ENCODE data around the gene SPATA16. TPM values are rescaled to one million over a fixed set of nuclear protein-coding genes. Genes with fewer than 3 reads are reported as not detected.

SPATA16 gene
- total and polyA plus RNA-seq, 2 donors (not counting 1 experiment from before 2014, with no cell fraction given) = not detected

GRCh38 chr3:172911142-172911541 lies 229.9 kb downstream of the SPATA16 start:
- no peaks in the 10 kb centered on the region for H3K27me3 ChIP-seq (replicated peaks in 1 of 4; ENCODE audit: control extremely low read depth in 1 of 4, control insufficient read depth in 3 of 4, insufficient read depth in 4 of 4, low read length in 3 of 4)
- no peak overlapping the region for H2AFZ ChIP-seq (ENCODE audit: insufficient read depth, low read depth, low read length, poor library complexity, severe bottlenecking)
- H3K4me2 ChIP-seq (replicated peaks; ENCODE audit: low read depth, low read length, poor library complexity, severe bottlenecking) = no peak overlapping the region
- DNase-seq (no peak), ATAC-seq (ENCODE audit: low read depth) (no peak)
- ChIA-PET CTCF (no interaction called here), POLR2A (no interaction called here)
- H3K36me3 ChIP-seq (replicated peaks in 1 of 2; ENCODE audit: control extremely low read depth in 1 of 2, control insufficient read depth in 1 of 2, extremely low read depth in 1 of 2, insufficient read depth in 2 of 2, low read length in 1 of 2) = no peaks in the 10 kb centered on the region
- H3K9ac ChIP-seq (ENCODE audit: low read length) = no peak overlapping the region
- peaks cover 3% of the 10 kb centered on the region for H3K27me3 Mint-ChIP-seq
- no peaks in the 10 kb centered on the region for H3K4me1 ChIP-seq (ENCODE audit: control insufficient read depth in 2 of 2, insufficient read depth in 2 of 2, low read length in 2 of 2)
- H4K20me1 ChIP-seq (ENCODE audit: control insufficient read depth, insufficient read depth, low read length, poor library complexity, severe bottlenecking) = no peaks in the 10 kb centered on the region
- no peak overlapping the region for H3K27ac ChIP-seq (ENCODE audit: low read length in 2 of 2)
- intact Hi-C loops (cut with micrococcal nuclease) = no loop called here
- no peaks in the 10 kb centered on the region for H3K9me3 ChIP-seq (ENCODE audit: control extremely low read depth in 1 of 3, control insufficient read depth in 2 of 3, insufficient read depth in 1 of 3, low read length in 2 of 3)
- H3K9me3 Mint-ChIP-seq (ENCODE audit: insufficient read depth) = no peaks in the 10 kb centered on the region
- no peak overlapping the region for H3K4me3 ChIP-seq (ENCODE audit: control extremely low read depth in 1 of 5, extremely low read depth in 1 of 5, insufficient read depth in 1 of 5, low read depth in 2 of 5, low read length in 4 of 5)
- no peak overlapping the region for H3K4me3 Mint-ChIP-seq
- no peaks in the 10 kb centered on the region for H3K79me2 ChIP-seq (ENCODE audit: control insufficient read depth, insufficient read depth, low read length)
- H3K27ac Mint-ChIP-seq = no peak overlapping the region
- TF ChIP-seq CTCF (IDR thresholded peaks at IDR 0.05) = no peak
- no peak for TF ChIP-seq EZH2 (IDR thresholded peaks at IDR 0.05; ENCODE audit: borderline replicate concordance, insufficient read depth, low read depth, low read length, poor library complexity, severe bottlenecking)
- no CpG with 5 or more reads among the region's 3 CpGs for WGBS (ENCODE audit: insufficient coverage)
- no peaks in the 10 kb centered on the region for H3K4me1 Mint-ChIP-seq

GRCh38 chr3:172908771-172909270 lies 232.2 kb downstream of the SPATA16 start:
- TF ChIP-seq CTCF (IDR thresholded peaks at IDR 0.05) (no peak), EZH2 (IDR thresholded peaks at IDR 0.05; ENCODE audit: borderline replicate concordance, insufficient read depth, low read depth, low read length, poor library complexity, severe bottlenecking) (no peak)
- Histone ChIP-seq H3K4me1 (ENCODE audit: control insufficient read depth in 2 of 2, insufficient read depth in 2 of 2, low read length in 2 of 2) (no peaks in the 10 kb centered on the region), H3K36me3 (replicated peaks in 1 of 2; ENCODE audit: control extremely low read depth in 1 of 2, control insufficient read depth in 1 of 2, extremely low read depth in 1 of 2, insufficient read depth in 2 of 2, low read length in 1 of 2) (no peaks in the 10 kb centered on the region), H4K20me1 (ENCODE audit: control insufficient read depth, insufficient read depth, low read length, poor library complexity, severe bottlenecking) (no peaks in the 10 kb centered on the region), H2AFZ (ENCODE audit: insufficient read depth, low read depth, low read length, poor library complexity, severe bottlenecking) (no peak overlapping the region), H3K4me3 (ENCODE audit: control extremely low read depth in 1 of 5, extremely low read depth in 1 of 5, insufficient read depth in 1 of 5, low read depth in 2 of 5, low read length in 4 of 5) (no peak overlapping the region), H3K9me3 (ENCODE audit: control extremely low read depth in 1 of 3, control insufficient read depth in 2 of 3, insufficient read depth in 1 of 3, low read length in 2 of 3) (no peaks in the 10 kb centered on the region), H3K9ac (ENCODE audit: low read length) (no peak overlapping the region), H3K79me2 (ENCODE audit: control insufficient read depth, insufficient read depth, low read length) (no peaks in the 10 kb centered on the region), H3K27ac (ENCODE audit: low read length in 2 of 2) (no peak overlapping the region), H3K27me3 (replicated peaks in 1 of 4; ENCODE audit: control extremely low read depth in 1 of 4, control insufficient read depth in 3 of 4, insufficient read depth in 4 of 4, low read length in 3 of 4) (no peaks in the 10 kb centered on the region), H3K4me2 (replicated peaks; ENCODE audit: low read depth, low read length, poor library complexity, severe bottlenecking) (no peak overlapping the region)
- ChIA-PET CTCF (no interaction called here), POLR2A (no interaction called here)
- ATAC-seq (ENCODE audit: low read depth) = no peak
- Mint-ChIP-seq H3K9me3 (ENCODE audit: insufficient read depth) (no peaks in the 10 kb centered on the region), H3K4me3 (no peak overlapping the region), H3K27me3 (peaks cover 3% of the 10 kb centered on the region), H3K4me1 (no peaks in the 10 kb centered on the region), H3K27ac (no peak overlapping the region)
- DNase-seq = no peak
- intact Hi-C loops (cut with micrococcal nuclease) = no loop called here
- no CpG with 5 or more reads among the region's 2 CpGs for WGBS (ENCODE audit: insufficient coverage)

All from B cell (primary cell).